GM19372 (cell line): ENCODE measurements around the gene SYNPO2.

ENCODE experiments used
- ATAC-seq: cut with Tn5 transposase; IDR thresholded peaks from one replicate; pipeline ENCODE4 v1.9.1; 2021; ENCODE audit warnings: mild to moderate bottlenecking, low read depth, moderate library complexity; ENCODE audit not compliant: unreplicated experiment

Gene SYNPO2

DNA sequence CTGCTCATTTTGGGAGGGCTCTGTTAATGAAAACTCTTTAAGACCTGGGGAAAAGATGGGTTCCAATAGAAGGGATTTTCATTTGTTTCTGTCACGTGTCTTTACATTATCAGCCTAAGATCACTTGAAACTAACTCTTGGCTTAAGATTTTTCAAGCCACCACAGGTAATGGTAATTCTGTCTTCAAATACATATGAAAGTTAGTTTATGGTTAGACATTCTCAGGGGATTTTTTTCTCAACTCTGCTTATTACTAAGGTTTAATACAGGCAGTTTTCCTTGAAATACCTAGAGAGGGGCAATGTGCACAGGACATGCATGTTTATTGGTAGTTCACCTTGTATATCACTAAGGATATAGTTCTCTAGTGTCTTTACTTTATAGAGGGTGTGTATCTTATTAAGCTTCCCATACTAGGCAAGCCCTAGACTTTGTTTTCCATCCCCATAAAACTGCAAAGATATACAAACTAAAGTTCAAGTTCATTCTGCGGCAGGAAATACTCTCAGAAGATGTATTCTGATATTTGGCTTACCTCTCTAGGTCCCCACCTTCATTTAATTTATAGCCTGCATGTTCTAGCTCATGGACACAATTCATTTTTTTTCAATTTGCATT lies 208.7 kb downstream of the SYNPO2 start:
- ATAC-seq, result no peak

DNA sequence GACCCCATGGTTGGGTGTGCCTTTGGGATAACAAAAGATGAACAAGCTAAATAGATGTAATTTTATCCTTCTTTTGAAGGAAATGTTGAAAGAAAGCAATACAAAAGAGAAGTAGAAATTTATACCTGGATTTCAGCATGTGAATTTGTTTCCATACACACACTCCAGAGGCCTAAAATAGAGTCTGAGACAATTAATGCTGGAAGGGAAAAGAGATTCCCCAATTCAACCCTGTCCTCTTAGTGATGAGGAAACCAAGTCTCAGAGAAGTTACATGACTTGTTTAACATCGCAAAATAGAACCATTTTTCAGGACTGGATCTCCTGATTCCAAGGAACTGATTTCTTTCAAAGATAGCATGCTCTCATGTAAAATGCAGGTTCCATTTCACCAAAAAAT lies 209.7 kb downstream of the SYNPO2 start:
- ATAC-seq, result no peak

DNA sequence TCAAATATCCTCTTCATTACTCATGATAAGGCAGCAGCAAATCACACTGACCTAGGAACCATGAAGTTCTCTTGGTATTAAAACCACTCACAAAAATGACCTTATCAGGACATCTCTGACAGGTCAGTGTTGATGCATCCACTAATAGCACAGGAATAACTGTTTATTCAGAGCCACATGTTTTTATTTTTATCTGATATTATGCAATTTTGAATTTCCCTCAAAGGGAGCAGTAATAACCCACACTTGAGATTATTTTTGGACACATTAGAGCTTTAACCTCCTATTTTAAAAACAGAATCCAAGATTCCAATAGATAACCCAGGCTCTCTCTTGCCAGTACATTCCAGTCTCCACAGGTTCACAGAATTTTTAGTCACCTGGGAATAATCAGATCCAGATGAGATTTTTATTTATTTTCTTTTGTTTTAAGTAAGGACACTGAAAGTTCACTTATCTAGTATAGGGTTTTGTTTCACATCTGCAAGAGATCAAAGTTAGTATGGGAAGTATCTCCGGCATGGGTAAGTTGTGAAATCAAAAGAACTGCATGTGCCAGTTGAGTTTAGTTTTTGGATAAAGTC lies 210.7 kb downstream of the SYNPO2 start:
- ATAC-seq, result no peak

GRCh38 chr4:119100655-119101054 lies 212.0 kb downstream of the SYNPO2 start:
- ATAC-seq, result no peak

GRCh38 chr4:119103263-119103662 lies 214.6 kb downstream of the SYNPO2 start:
- no peak for ATAC-seq

DNA sequence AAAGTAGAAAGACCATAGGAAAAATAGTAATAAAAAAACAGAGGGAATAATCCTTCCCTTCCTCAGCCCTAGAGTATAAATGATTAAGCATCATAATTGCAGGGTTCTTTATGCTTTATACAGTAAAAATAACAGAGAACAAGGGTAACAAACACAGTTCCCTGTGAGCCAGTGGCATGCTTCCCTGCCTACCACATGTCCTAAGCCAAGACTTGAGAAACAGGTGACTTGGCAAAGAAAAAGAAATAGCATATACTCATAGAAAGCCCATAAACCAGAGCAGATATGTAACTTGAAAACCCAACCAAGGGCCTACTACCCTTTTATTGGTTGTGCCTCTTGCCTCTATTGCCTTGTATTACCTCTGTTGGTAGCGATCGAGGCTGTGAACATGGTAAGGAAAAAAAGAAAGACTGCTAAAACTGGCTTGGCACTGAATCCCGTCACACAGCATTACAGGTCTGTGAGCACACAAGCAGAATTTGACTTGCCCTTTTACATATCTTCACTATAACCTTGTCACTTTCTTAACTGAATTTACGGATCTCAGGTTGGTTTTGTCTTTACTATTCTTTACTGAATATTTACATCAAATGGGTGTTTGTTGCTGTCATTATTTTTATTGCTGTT lies 216.1 kb downstream of the SYNPO2 start:
- ATAC-seq, result no peak

DNA sequence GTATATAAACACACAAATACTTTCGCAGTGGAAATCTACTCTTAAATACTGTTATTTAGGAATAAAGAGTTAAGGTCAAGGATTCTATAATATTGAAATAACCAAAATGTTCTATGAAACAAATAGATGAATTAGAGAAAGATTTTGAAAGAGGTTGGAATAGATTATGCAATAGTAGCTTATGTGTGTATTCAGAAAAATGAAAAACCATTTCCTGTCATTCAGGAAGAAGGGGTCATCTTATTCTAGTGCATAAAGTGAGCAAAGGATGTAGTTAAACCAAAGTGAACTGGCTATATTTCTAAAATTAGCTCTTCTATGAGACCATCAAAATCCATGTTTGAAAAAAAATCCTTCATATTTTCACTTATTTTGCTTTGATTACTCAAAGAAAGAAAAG lies 217.0 kb downstream of the SYNPO2 start:
- ATAC-seq, result no peak

DNA sequence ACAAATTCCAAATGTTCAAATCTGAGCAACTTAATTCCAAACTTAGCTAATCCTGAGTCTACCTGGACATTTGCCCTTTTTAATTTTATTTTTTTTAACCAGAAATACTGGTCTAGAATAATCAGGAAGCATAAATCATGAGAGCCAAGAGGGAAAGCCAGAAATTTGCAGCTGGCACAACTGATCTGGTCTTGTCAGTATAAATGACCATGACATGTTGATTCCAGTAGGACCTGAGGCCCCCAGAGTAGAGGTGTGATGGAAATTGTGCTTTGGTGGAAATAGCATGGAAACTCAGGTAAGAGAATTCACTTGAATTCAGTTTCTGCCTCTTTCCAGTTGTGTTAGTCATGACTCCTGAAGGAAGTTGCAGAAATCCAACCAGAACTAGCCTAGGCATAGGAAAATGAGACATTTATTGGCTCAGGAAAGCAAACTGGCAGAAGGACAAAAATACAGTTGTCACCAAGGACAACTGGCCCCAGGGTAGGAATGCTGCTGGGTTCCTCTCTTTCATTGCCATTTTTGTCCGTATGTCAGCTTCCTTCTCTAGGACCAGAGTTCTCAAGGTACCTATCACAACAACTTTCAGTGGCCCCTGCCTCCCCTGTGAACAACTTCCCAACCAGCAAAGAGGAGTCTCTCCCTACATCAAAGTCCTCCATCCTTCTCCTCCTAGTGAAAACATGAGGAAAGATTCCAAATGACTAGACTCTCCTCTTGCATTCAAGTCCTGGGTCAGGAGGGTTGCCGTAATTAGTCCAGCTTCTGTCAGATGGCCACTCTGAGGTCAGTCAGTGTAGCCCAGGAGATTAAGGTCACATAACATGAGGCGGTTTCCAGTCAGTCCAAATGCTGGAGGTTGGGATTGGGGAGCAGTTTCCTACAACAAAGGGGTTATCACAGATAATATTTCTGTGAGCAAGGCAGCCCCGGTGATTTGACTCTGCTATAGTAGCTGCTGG lies 217.7 kb downstream of the SYNPO2 start:
- ATAC-seq, result no peak

GRCh38 chr4:119110121-119110520 lies 221.5 kb downstream of the SYNPO2 start:
- ATAC-seq, result no peak
